Limb (tissue), 2 donors: Measurements from ENCODE around the gene AFF4.

Source experiments
- DNase-seq, 2 donors: peaks; one replicate each; pipeline ENCODE4 v3.0.0-alpha.2; 2016; ENCODE audit errors: extremely low spot score in 2 of 2

Gene AFF4

GRCh38 chr5:132827943-132828673, 135.3 kb downstream of the AFF4 start:
- DNase-seq = no peak

- no peak for DNase-seq
Observed at GRCh38 chr5:132826424-132827082, 136.9 kb downstream of the AFF4 start.

GRCh38 chr5:132825834-132826391, 137.5 kb downstream of the AFF4 start:
- DNase-seq = no peak
